OCI-LY7 (cell line): ENCODE results near the gene GLRB. TPM values are rescaled to one million over a fixed set of nuclear protein-coding genes. Genes with fewer than 3 reads are reported as not detected.
A peak's percentile ranks its signal among the peaks of the same experiment; 100 is the strongest.

Source experiments
- Bru-seq: library from RNA; stranded (reverse); fragments of 400-500 nt; gene quantifications from one replicate; lab custom pipeline; 2021; lab: Mats Ljungman, UMichigan
- BruChase-seq, 2 experiments: library from RNA; stranded (reverse); fragments of 400-500 nt; gene quantifications; one replicate each; lab custom pipeline; 2021; lab: Mats Ljungman, UMichigan
- BruUV-seq: library from RNA; stranded (reverse); fragments of 400-500 nt; replicated peaks from 2 replicates; lab custom pipeline; 2021; lab: Mats Ljungman, UMichigan
- CTCF ChIA-PET: fragments of 300-600 bp; sonication (Branson Sonifier 250); formaldehyde crosslinking; loops from one replicate; lab custom pipeline; 2022; ENCODE audit warnings: antibody characterized with exemption; ENCODE audit not compliant: unreplicated experiment; lab: Charles Lee
- POLR2A ChIA-PET: fragments of 300-600 bp; sonication (Branson Sonifier 250); formaldehyde crosslinking; loops from one replicate; lab custom pipeline; 2022; ENCODE audit warnings: antibody characterized with exemption; lab: Charles Lee
- DNase-seq: peaks from one replicate; pipeline ENCODE4 v3.0.0-alpha.2; 2015; ENCODE audit warnings: low spot score
- H2AFZ ChIP-seq: fragments of 200-600 bp; sonication (generic), shearing (Covaris generic); 2 replicates; pipeline ENCODE4 v1.6.1; 2014; ENCODE audit warnings: mild to moderate bottlenecking, antibody characterized with exemption, low read length, moderate library complexity
- H3K27ac ChIP-seq: fragments of 200-600 bp; sonication (generic); 2 replicates; pipeline ENCODE4 v1.5.1; 2014; ENCODE audit warnings: mixed run types, low read depth, mild to moderate bottlenecking, moderate library complexity, low read length, inconsistent platforms; ENCODE audit not compliant: poor library complexity, severe bottlenecking
- H3K36me3 ChIP-seq: fragments of 200-600 bp; sonication (generic); 2 replicates; pipeline ENCODE4 v1.6.1; 2014; ENCODE audit warnings: mild to moderate bottlenecking, antibody characterized with exemption, low read length, moderate library complexity, mixed read lengths; ENCODE audit not compliant: insufficient read depth
- H3K4me1 ChIP-seq: fragments of 200-600 bp; sonication (generic); 2 replicates; pipeline ENCODE4 v1.5.1; 2014; ENCODE audit warnings: mild to moderate bottlenecking, low read length; ENCODE audit not compliant: insufficient read depth, poor library complexity, severe bottlenecking
- H3K4me2 ChIP-seq: fragments of 200-600 bp; sonication (generic); 2 replicates; pipeline ENCODE4 v1.6.1; 2014; ENCODE audit warnings: mild to moderate bottlenecking, low read length
- H3K4me3 ChIP-seq: fragments of 200-600 bp; sonication (generic); 2 replicates; pipeline ENCODE4 v1.5.1; 2014; ENCODE audit warnings: mild to moderate bottlenecking, low read depth, low read length; ENCODE audit not compliant: poor library complexity, severe bottlenecking
- H3K79me2 ChIP-seq: fragments of 200-600 bp; sonication (generic); 2 replicates; pipeline ENCODE4 v1.6.1; 2016; ENCODE audit warnings: low read depth, mild to moderate bottlenecking, low read length, moderate library complexity, mixed read lengths; ENCODE audit not compliant: insufficient read depth
- H3K9me2 ChIP-seq: fragments of 200-600 bp; sonication (generic); 2 replicates; pipeline ENCODE4 v1.6.1; 2016; ENCODE audit warnings: mild to moderate bottlenecking, low read length, mixed read lengths; ENCODE audit not compliant: insufficient read depth
- H3K9me3 ChIP-seq: fragments of 200-600 bp; sonication (generic); 2 replicates; pipeline ENCODE4 v1.6.1; 2014; ENCODE audit warnings: mild to moderate bottlenecking, mixed run types, low read length, mixed read lengths
- H4K20me1 ChIP-seq: fragments of 200-600 bp; sonication (generic); 2 replicates; pipeline ENCODE4 v1.6.1; 2014; ENCODE audit warnings: mild to moderate bottlenecking, antibody characterized with exemption, low read length, moderate library complexity, mixed read lengths; ENCODE audit not compliant: insufficient read depth
- EZH2phosphoT487 ChIP-seq: fragments of 200-600 bp; sonication (generic); IDR thresholded peaks from 2 replicates; pipeline ENCODE4 v1.6.1; 2018; ENCODE audit warnings: low read depth, borderline replicate concordance, mild to moderate bottlenecking, mixed run types, antibody characterized with exemption, low read length, moderate library complexity, mixed read lengths
- intact Hi-C: fragments of 100-400 bp; cut with micrococcal nuclease; formaldehyde crosslinking; loops from one replicate; pipeline ENCODE4 v1.10.0; 2022; ENCODE audit not compliant: unreplicated experiment
- long read RNA-seq: library from polyadenylated mRNA; stranded (forward); transcript quantifications from one replicate; pipeline ENCODE4 v2.0.0, GENCODE V29; 2022
- total RNA-seq, 2 experiments: library from RNA; depleted of rRNA in 1 of 2; stranded (reverse); fragments of >200 nt in 1 of 2; shearing (Covaris generic) in 1 of 2; gene quantifications; 2 replicates each; pipeline ENCODE4 v1.2.3, GENCODE V29; 2014 to 2022
- TF ChIP-seq, protein P1 (sequence below): fragments of 200-600 bp; sonication (generic); conservative IDR thresholded peaks from 2 replicates; pipeline ENCODE4 v1.5.1; 2014; ENCODE audit warnings: mild to moderate bottlenecking, antibody characterized with exemption, low read length, moderate library complexity, mixed read lengths

GLRB gene
- total RNA-seq (2014; rRNA removed; shearing (Covaris generic)) (not detected in 2 replicates), total RNA-seq (2022) (not detected in 2 replicates), Bru-seq, nascent RNA (percentile 3 among the genes with signal in this experiment), BruChase-seq, experiment 1, labeled RNA remaining after a 6-hour chase (not detected), BruChase-seq, experiment 2, labeled RNA remaining after a 2-hour chase (percentile 2 among the genes with signal in this experiment)
- long read RNA-seq = 0 reads

GRCh38 chr4:157075811-157076577, at the start of gene GLRB:
GLRB (plus strand) TSS chr4:157076150; CDS start chr4:157078025, 1,875 bp downstream.
- Histone ChIP-seq H3K9me3 (no peaks in the 10 kb centered on the region), H3K27ac (no peak within 1 kb of the TSS), H3K4me3 (no peak within 1 kb of the TSS), H3K4me2 (no peak within 1 kb of the TSS), H3K9me2 (no peaks in the 10 kb centered on the region; the same call in 1 of the 2 replicates), H3K36me3 (no peaks in the 10 kb centered on the region), H3K79me2 (no peaks in the 10 kb centered on the region), H4K20me1 (no peaks in the 10 kb centered on the region), H2AFZ (no peak within 1 kb of the TSS), H3K4me1 (no peaks in the 10 kb centered on the region)
- no peak for DNase-seq
- no TSS peak for BruUV-seq
- POLR2A ChIA-PET = no interaction called here
- intact Hi-C loops = no loop called here
- TF ChIP-seq EZH2phosphoT487 = no peak
- TF ChIP-seq, protein P1, sequence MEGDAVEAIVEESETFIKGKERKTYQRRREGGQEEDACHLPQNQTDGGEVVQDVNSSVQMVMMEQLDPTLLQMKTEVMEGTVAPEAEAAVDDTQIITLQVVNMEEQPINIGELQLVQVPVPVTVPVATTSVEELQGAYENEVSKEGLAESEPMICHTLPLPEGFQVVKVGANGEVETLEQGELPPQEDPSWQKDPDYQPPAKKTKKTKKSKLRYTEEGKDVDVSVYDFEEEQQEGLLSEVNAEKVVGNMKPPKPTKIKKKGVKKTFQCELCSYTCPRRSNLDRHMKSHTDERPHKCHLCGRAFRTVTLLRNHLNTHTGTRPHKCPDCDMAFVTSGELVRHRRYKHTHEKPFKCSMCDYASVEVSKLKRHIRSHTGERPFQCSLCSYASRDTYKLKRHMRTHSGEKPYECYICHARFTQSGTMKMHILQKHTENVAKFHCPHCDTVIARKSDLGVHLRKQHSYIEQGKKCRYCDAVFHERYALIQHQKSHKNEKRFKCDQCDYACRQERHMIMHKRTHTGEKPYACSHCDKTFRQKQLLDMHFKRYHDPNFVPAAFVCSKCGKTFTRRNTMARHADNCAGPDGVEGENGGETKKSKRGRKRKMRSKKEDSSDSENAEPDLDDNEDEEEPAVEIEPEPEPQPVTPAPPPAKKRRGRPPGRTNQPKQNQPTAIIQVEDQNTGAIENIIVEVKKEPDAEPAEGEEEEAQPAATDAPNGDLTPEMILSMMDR = no peak
- CTCF ChIA-PET = no interaction called here

- DNase-seq = no peak
- Histone ChIP-seq H3K4me1 (no peaks in the 10 kb centered on the region), H3K36me3 (no peaks in the 10 kb centered on the region), H4K20me1 (no peaks in the 10 kb centered on the region), H3K4me3 (no peak overlapping the region), H2AFZ (no peak overlapping the region), H3K79me2 (no peaks in the 10 kb centered on the region), H3K4me2 (no peak overlapping the region), H3K9me2 (no peaks in the 10 kb centered on the region), H3K27ac (no peak overlapping the region), H3K9me3 (no peaks in the 10 kb centered on the region)
- BruUV-seq = no TSS peak
- POLR2A ChIA-PET = no interaction called here
- intact Hi-C loops = no loop called here
- no peak for TF ChIP-seq EZH2phosphoT487
- TF ChIP-seq, protein P1 = no peak
- CTCF ChIA-PET = no interaction called here
Observed at GRCh38 chr4:157035471-157035870, 40.5 kb upstream of the GLRB start.

- Histone ChIP-seq H3K9me3 (no peaks in the 10 kb centered on the region), H3K4me3 (no peak overlapping the region), H4K20me1 (no peaks in the 10 kb centered on the region), H3K36me3 (no peaks in the 10 kb centered on the region), H3K27ac (no peak overlapping the region), H2AFZ (no peak overlapping the region), H3K4me2 (no peak overlapping the region), H3K4me1 (no peaks in the 10 kb centered on the region), H3K79me2 (no peaks in the 10 kb centered on the region), H3K9me2 (no peaks in the 10 kb centered on the region)
- intact Hi-C loops = no loop called here
- ChIA-PET POLR2A (no interaction called here), CTCF (no interaction called here)
- no TSS peak for BruUV-seq
- TF ChIP-seq, protein P1 = no peak
- TF ChIP-seq EZH2phosphoT487 = no peak
- DNase-seq = no peak
Observed at GRCh38 chr4:157040405-157040804, 35.5 kb upstream of the GLRB start.
